Epithelial cell of esophagus (primary cell): Measurements from ENCODE around the gene TTC34.

Experiments used
- DNase-seq: peaks from one replicate; pipeline ENCODE4 v3.0.0; 2010; ENCODE audit warnings: low read depth
- H3K4me3 ChIP-seq: 2 replicates; pipeline ENCODE4 v1.5.1; 2011; ENCODE audit warnings: mild to moderate bottlenecking, low read length, control low read depth
- CTCF ChIP-seq: IDR thresholded peaks from 2 replicates; pipeline ENCODE4 v1.5.1; 2011; ENCODE audit warnings: low read depth, mild to moderate bottlenecking, low read length, control low read depth, inconsistent platforms; ENCODE audit not compliant: insufficient read depth; ENCODE audit errors: missing control alignments

Gene TTC34

GRCh38 chr1:2801535-2802291 is at the start of gene TTC34:
Gene TTC34 (minus strand): TSS chr1:2801693. CDS start chr1:2800827, 866 bp downstream.
- no peak for TF ChIP-seq CTCF
- no peak for DNase-seq

GRCh38 chr1:2850502-2850901 is 49.0 kb upstream of the TTC34 start:
- no peak for TF ChIP-seq CTCF
- H3K4me3 ChIP-seq = no peak overlapping the region
- no peak for DNase-seq

More at GRCh38 chr1:2801535-2802291, at the start of gene TTC34:
- H3K4me3 ChIP-seq = no peak within 1 kb of the TSS

- TF ChIP-seq CTCF = no peak
- DNase-seq = no peak
- no peak overlapping the region for H3K4me3 ChIP-seq
Observed at GRCh38 chr1:2848006-2848670, 46.6 kb upstream of the TTC34 start.

GRCh38 chr1:2847086-2847985 is 45.8 kb upstream of the TTC34 start:
- no peak for TF ChIP-seq CTCF
- no peak for DNase-seq
- H3K4me3 ChIP-seq = no peak overlapping the region

GRCh38 chr1:2845869-2846268 is 44.4 kb upstream of the TTC34 start:
- no peak overlapping the region for H3K4me3 ChIP-seq
- DNase-seq = no peak
- TF ChIP-seq CTCF = no peak

GRCh38 chr1:2840036-2840809 is 38.7 kb upstream of the TTC34 start:
- TF ChIP-seq CTCF = no peak
- no peak for DNase-seq
- no peak overlapping the region for H3K4me3 ChIP-seq
